Neural cell (in vitro differentiated cells): Measurements from ENCODE around the gene TTN. TPM values are rescaled to one million over a fixed set of nuclear protein-coding genes. Genes with fewer than 3 reads are reported as not detected.

Source experiments
- H2AFZ ChIP-seq: fragments of 200-600, 300-800 bp; sonication (generic), shearing (Covaris generic); 2 replicates; pipeline ENCODE4 v1.6.0; 2014; ENCODE audit warnings: low read depth, mild to moderate bottlenecking, antibody characterized with exemption, low read length, moderate library complexity
- H3F3A ChIP-seq: fragments of 200-600 bp; shearing (Covaris generic); 2 replicates; pipeline ENCODE4 v1.6.1; 2016; ENCODE audit warnings: mild to moderate bottlenecking, moderate library complexity, mixed read lengths, antibody characterized with exemption, low read length; ENCODE audit not compliant: insufficient read depth, poor library complexity, severe bottlenecking
- H3K27ac ChIP-seq: fragments of 200-600, 300-800 bp; sonication (generic), shearing (Covaris generic); 2 replicates; pipeline ENCODE4 v1.5.1; 2014; ENCODE audit warnings: mild to moderate bottlenecking, low read length, moderate library complexity
- H3K27me3 ChIP-seq: fragments of 300-800, 200-600 bp; sonication (generic), shearing (Covaris generic); 2 replicates; pipeline ENCODE4 v1.6.0; 2014; ENCODE audit warnings: mild to moderate bottlenecking, low read depth, low read length, moderate library complexity; ENCODE audit not compliant: insufficient read depth
- H3K36me3 ChIP-seq: fragments of 300-800, 200-600 bp; sonication (generic), shearing (Covaris generic); 2 replicates; pipeline ENCODE4 v1.5.1; 2014; ENCODE audit warnings: mild to moderate bottlenecking, antibody characterized with exemption, low read length, moderate library complexity; ENCODE audit not compliant: insufficient read depth
- H3K4me2 ChIP-seq: fragments of 300-800, 200-600 bp; sonication (generic), shearing (Covaris generic); 2 replicates; pipeline ENCODE4 v1.6.0; 2014; ENCODE audit warnings: mild to moderate bottlenecking, low read length
- H3K4me3 ChIP-seq: fragments of 300-800, 200-600 bp; sonication (generic), shearing (Covaris generic); 2 replicates; pipeline ENCODE4 v1.5.1; 2014; ENCODE audit warnings: mild to moderate bottlenecking, low read length, moderate library complexity
- H3K79me2 ChIP-seq: fragments of 200-600 bp; shearing (Covaris generic); replicated peaks from 2 replicates; pipeline ENCODE4 v1.6.0; 2014; ENCODE audit warnings: mild to moderate bottlenecking, low read length, moderate library complexity; ENCODE audit not compliant: insufficient read depth
- H3K9ac ChIP-seq: fragments of 300-800, 200-600 bp; sonication (generic), shearing (Covaris generic); 2 replicates; pipeline ENCODE4 v1.6.1; 2016; ENCODE audit warnings: mild to moderate bottlenecking, low read length, mixed read lengths
- H3K9me2 ChIP-seq: fragments of 200-600 bp; shearing (Covaris generic); 2 replicates; pipeline ENCODE4 v1.6.1; 2016; ENCODE audit warnings: mild to moderate bottlenecking, low read length, mixed read lengths; ENCODE audit not compliant: insufficient read depth
- H3K9me3 ChIP-seq: fragments of 200-600, 300-800 bp; sonication (generic), shearing (Covaris generic); 2 replicates; pipeline ENCODE4 v1.6.1; 2016; ENCODE audit warnings: mild to moderate bottlenecking, mixed run types, low read length, moderate library complexity, mixed read lengths
- H4K20me1 ChIP-seq: fragments of 200-600 bp; shearing (Covaris generic); 2 replicates; pipeline ENCODE4 v1.6.1; 2016; ENCODE audit warnings: mild to moderate bottlenecking, mixed run types; ENCODE audit not compliant: insufficient read depth
- EP300 ChIP-seq: fragments of 450-650 bp; conservative IDR thresholded peaks from 2 replicates; pipeline ENCODE4 v1.6.1; 2014; ENCODE audit warnings: antibody characterized with exemption, mild to moderate bottlenecking, moderate library complexity; ENCODE audit not compliant: poor library complexity, severe bottlenecking
- EZH2 ChIP-seq: fragments of 200-600, 300-800 bp; shearing (Covaris generic), sonication (generic); IDR thresholded peaks from 2 replicates; pipeline ENCODE4 v1.6.1; 2014; ENCODE audit warnings: antibody characterized with exemption, low read length, borderline replicate concordance, mild to moderate bottlenecking; ENCODE audit not compliant: insufficient read depth, poor library complexity, severe bottlenecking
- MXI1 ChIP-seq: fragments of 450-650 bp; conservative IDR thresholded peaks from 2 replicates; pipeline ENCODE4 v1.6.1; 2014; ENCODE audit warnings: antibody characterized with exemption, mild to moderate bottlenecking; ENCODE audit not compliant: poor library complexity, severe bottlenecking
- POLR2AphosphoS5 ChIP-seq: IDR thresholded peaks from 2 replicates; pipeline ENCODE4 v1.6.1; 2012
- RAD21 ChIP-seq: fragments of 450-650 bp; conservative IDR thresholded peaks from 2 replicates; pipeline ENCODE4 v1.6.1; 2014; ENCODE audit warnings: antibody characterized with exemption, mild to moderate bottlenecking, moderate library complexity
- REST ChIP-seq: IDR thresholded peaks from 2 replicates; pipeline ENCODE4 v1.6.1; 2012; ENCODE audit warnings: borderline replicate concordance
- SMC3 ChIP-seq: fragments of 450-650 bp; conservative IDR thresholded peaks from 2 replicates; pipeline ENCODE4 v1.6.1; 2014; ENCODE audit warnings: antibody characterized with exemption, mild to moderate bottlenecking, moderate library complexity; ENCODE audit not compliant: poor library complexity
- TAF1 ChIP-seq: IDR thresholded peaks from 2 replicates; pipeline ENCODE4 v1.6.1; 2012; ENCODE audit warnings: low read depth
- polyA plus RNA-seq: library from polyadenylated mRNA; depleted of rRNA; stranded (reverse); fragments of >200 nt; gene quantifications from 2 replicates; pipeline ENCODE4 v1.2.3, GENCODE V29; 2014
- TF ChIP-seq, protein P1 (sequence below): fragments of 450-650 bp; IDR thresholded peaks from 2 replicates; pipeline ENCODE4 v1.5.1; 2014; ENCODE audit warnings: antibody characterized with exemption, mild to moderate bottlenecking, moderate library complexity; ENCODE audit not compliant: poor library complexity, severe bottlenecking

Gene TTN
- polyA plus RNA-seq, 1 donor from 2014 or later = 0.10 TPM

GRCh38 chr2:178718283-178718682, 88.9 kb downstream of the TTN start:
- no peaks in the 10 kb centered on the region for H3K9me3 ChIP-seq
- H3K36me3 ChIP-seq = no peaks in the 10 kb centered on the region

GRCh38 chr2:178716394-178716793, 90.8 kb downstream of the TTN start:
- Histone ChIP-seq H3K27ac (no peak overlapping the region), H3K4me2 (no peak overlapping the region), H3K79me2 (no peaks in the 10 kb centered on the region), H3K36me3 (no peaks in the 10 kb centered on the region), H2AFZ (no peak overlapping the region), H3K9me2 (no peaks in the 10 kb centered on the region), H3K4me3 (no peak overlapping the region), H3K9ac (no peak overlapping the region), H4K20me1 (no peaks in the 10 kb centered on the region), H3K9me3 (no peaks in the 10 kb centered on the region), H3F3A (no peaks in the 10 kb centered on the region), H3K27me3 (no peaks in the 10 kb centered on the region)
- TF ChIP-seq EP300 (no peak), EZH2 (no peak), POLR2AphosphoS5 (no peak), SMC3 (no peak), MXI1 (no peak), RAD21 (no peak), TAF1 (no peak)
- TF ChIP-seq, protein P1, sequence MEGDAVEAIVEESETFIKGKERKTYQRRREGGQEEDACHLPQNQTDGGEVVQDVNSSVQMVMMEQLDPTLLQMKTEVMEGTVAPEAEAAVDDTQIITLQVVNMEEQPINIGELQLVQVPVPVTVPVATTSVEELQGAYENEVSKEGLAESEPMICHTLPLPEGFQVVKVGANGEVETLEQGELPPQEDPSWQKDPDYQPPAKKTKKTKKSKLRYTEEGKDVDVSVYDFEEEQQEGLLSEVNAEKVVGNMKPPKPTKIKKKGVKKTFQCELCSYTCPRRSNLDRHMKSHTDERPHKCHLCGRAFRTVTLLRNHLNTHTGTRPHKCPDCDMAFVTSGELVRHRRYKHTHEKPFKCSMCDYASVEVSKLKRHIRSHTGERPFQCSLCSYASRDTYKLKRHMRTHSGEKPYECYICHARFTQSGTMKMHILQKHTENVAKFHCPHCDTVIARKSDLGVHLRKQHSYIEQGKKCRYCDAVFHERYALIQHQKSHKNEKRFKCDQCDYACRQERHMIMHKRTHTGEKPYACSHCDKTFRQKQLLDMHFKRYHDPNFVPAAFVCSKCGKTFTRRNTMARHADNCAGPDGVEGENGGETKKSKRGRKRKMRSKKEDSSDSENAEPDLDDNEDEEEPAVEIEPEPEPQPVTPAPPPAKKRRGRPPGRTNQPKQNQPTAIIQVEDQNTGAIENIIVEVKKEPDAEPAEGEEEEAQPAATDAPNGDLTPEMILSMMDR = no peak

More at GRCh38 chr2:178718283-178718682, 88.9 kb downstream of the TTN start:
- no peak overlapping the region for H3K4me2 ChIP-seq
- no peak overlapping the region for H2AFZ ChIP-seq
- TF ChIP-seq EP300 (no peak), EZH2 (no peak), REST (no peak), POLR2AphosphoS5 (no peak), SMC3 (no peak), TAF1 (no peak), MXI1 (no peak), RAD21 (no peak)
- TF ChIP-seq, protein P1 = no peak
- H3K27ac ChIP-seq = no peak overlapping the region
- H4K20me1 ChIP-seq = no peaks in the 10 kb centered on the region
- H3K9ac ChIP-seq = no peak overlapping the region
- H3K27me3 ChIP-seq = no peaks in the 10 kb centered on the region
- no peaks in the 10 kb centered on the region for H3F3A ChIP-seq
- H3K79me2 ChIP-seq = no peaks in the 10 kb centered on the region
- H3K9me2 ChIP-seq = no peaks in the 10 kb centered on the region
- H3K4me3 ChIP-seq = no peak overlapping the region
